HAP-1 (cell line): ENCODE measurements around the gene TYW1.
"Not testable (repeated sequence)": the region's sequence is repeated elsewhere in the genome, so short reads cannot be mapped to it uniquely, and the experiment has no call there.

Source experiments
- DNase-seq, 2 experiments: peaks; one replicate each; pipeline ENCODE4 v3.0.0-alpha.2; 2016 to 2020; ENCODE audit warnings: low spot score in 2 of 2
- H3K27me3 ChIP-seq: fragments of 250-450 bp; sonication (Bioruptor Pico); 2 replicates; pipeline ENCODE4 v1.5.1; 2020; ENCODE audit warnings: low read depth, mild to moderate bottlenecking, moderate library complexity
- H3K36me3 ChIP-seq: fragments of 250-450 bp; sonication (Bioruptor Pico); replicated peaks from 2 replicates; pipeline ENCODE4 v1.5.1; 2020; ENCODE audit warnings: mild to moderate bottlenecking
- H3K4me1 ChIP-seq: fragments of 250-450 bp; sonication (Bioruptor Pico); 2 replicates; pipeline ENCODE4 v1.5.1; 2020; ENCODE audit warnings: mild to moderate bottlenecking
- H3K4me3 ChIP-seq: fragments of 250-450 bp; sonication (Bioruptor Pico); 2 replicates; pipeline ENCODE4 v1.5.1; 2020; ENCODE audit warnings: mild to moderate bottlenecking, moderate library complexity
- H3K9me3 ChIP-seq: fragments of 250-450 bp; sonication (Bioruptor Pico); 2 replicates; pipeline ENCODE4 v1.5.1; 2020; ENCODE audit warnings: mild to moderate bottlenecking, moderate library complexity
- in situ Hi-C: fragments of 300-500 bp; cut with MboI; formaldehyde crosslinking; loops from 3 replicates; pipeline ENCODE4 v1.14.3; 2020; ENCODE audit warnings: low sequenced_read_pairs, inconsistent platforms, mixed read lengths

TYW1 gene

GRCh38 chr7:67014076-67014622 is 17.5 kb downstream of the TYW1 start:
- in situ Hi-C loops, H3K4me3 ChIP-seq, H3K27me3 ChIP-seq, H3K4me1 ChIP-seq, DNase-seq, H3K9me3 ChIP-seq: not testable (repeated sequence)
- H3K36me3 ChIP-seq = peaks cover 24% of the 10 kb centered on the region

- H3K9me3 ChIP-seq, in situ Hi-C loops, H3K4me1 ChIP-seq, DNase-seq, H3K27me3 ChIP-seq, H3K4me3 ChIP-seq: not testable (repeated sequence)
- peaks cover 39% of the 10 kb centered on the region for H3K36me3 ChIP-seq
Measured at GRCh38 chr7:67017971-67018370, 21.3 kb downstream of the TYW1 start.

GRCh38 chr7:67018940-67019339 is 22.3 kb downstream of the TYW1 start:
- Histone ChIP-seq H3K4me1 (no peaks in the 10 kb centered on the region), H3K9me3 (no peaks in the 10 kb centered on the region), H3K4me3 (no peak overlapping the region), H3K27me3 (no peaks in the 10 kb centered on the region), H3K36me3 (peaks cover 39% of the 10 kb centered on the region)
- no peak for DNase-seq
- in situ Hi-C loops = no loop called here

- no peaks in the 10 kb centered on the region for H3K27me3 ChIP-seq
- H3K9me3 ChIP-seq = no peaks in the 10 kb centered on the region
- peaks cover 33% of the 10 kb centered on the region for H3K36me3 ChIP-seq
- no peak for DNase-seq
- in situ Hi-C loops = no loop called here
- no peaks in the 10 kb centered on the region for H3K4me1 ChIP-seq
- H3K4me3 ChIP-seq = no peak overlapping the region
Measured at GRCh38 chr7:67019562-67020390, 23.1 kb downstream of the TYW1 start.

DNA sequence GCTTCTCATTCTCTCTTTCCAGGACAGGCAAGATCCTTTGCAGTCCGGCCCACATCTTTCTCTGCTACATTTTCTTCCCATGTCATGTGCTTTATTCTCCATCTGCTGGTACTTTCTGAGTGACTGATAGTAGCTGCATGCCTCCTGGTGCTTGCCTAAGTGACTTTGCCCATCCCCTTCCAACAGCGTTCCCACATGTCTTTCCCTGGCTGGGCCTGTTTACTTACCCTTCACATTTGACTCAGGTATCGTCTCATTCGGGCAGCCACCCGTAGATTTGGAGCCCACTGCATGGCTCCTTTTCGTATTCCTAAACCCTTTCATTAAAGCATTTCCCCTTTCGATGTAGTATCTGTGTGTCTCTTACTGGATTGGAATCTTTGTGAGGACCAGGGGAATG is 24.6 kb downstream of the TYW1 start:
- H3K4me3 ChIP-seq = no peak overlapping the region
- H3K36me3 ChIP-seq = peaks cover 33% of the 10 kb centered on the region
- H3K27me3 ChIP-seq = no peaks in the 10 kb centered on the region
- H3K9me3 ChIP-seq = no peaks in the 10 kb centered on the region
- no peak for DNase-seq
- in situ Hi-C loops = no loop called here
- no peaks in the 10 kb centered on the region for H3K4me1 ChIP-seq

GRCh38 chr7:67022511-67022910 is 25.9 kb downstream of the TYW1 start:
- Histone ChIP-seq H3K36me3 (peaks cover 30% of the 10 kb centered on the region), H3K4me1 (no peaks in the 10 kb centered on the region), H3K27me3 (no peaks in the 10 kb centered on the region), H3K4me3 (no peak overlapping the region), H3K9me3 (no peaks in the 10 kb centered on the region)
- in situ Hi-C loops = no loop called here
- DNase-seq = no peak

DNA sequence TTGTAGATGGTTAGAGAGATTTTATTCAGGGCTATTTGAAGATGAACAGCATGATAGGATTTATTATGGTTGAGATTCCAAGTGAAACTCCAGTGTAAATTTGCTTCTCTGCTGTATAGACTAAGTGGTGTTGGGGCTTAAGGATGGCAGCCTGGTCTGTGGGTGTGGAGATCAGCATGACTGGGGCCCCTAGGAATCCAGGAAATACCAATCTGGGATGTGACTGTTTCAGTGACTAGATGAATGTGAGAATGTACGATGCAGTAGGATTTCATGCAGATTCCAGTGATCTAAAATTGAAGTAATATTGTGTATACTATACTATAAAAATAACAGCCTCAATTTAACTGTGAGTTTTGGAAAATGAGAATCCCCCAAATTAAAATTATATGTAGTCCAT is 28.8 kb downstream of the TYW1 start:
- in situ Hi-C loops = loop anchor here (25.0 kb wide), 1 partner anchor 237 kb away; no protein-coding TSS in a partner anchor
- peaks cover 20% of the 10 kb centered on the region for H3K36me3 ChIP-seq
- H3K27me3 ChIP-seq, H3K9me3 ChIP-seq, DNase-seq, H3K4me3 ChIP-seq, H3K4me1 ChIP-seq: not testable (repeated sequence)

DNA sequence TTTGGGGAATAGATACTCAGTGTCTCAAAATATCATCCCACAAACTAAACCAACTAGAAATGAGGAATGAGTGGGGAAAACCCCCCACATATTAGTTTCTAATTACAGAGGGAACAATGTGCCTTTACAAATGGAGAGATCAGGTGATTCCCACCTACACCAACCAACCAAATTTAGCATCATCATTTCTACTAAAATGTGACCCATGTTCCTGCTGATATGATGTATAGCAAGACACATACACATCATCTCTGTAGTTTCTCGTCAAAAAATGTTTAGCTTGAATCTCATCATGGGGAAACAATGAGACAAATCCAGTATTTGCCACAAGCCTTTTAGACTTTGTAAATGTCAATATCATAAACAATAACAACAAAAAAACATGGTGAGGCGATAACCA is 35.1 kb downstream of the TYW1 start:
- H3K9me3 ChIP-seq, DNase-seq, H3K4me3 ChIP-seq, H3K27me3 ChIP-seq, H3K36me3 ChIP-seq, H3K4me1 ChIP-seq: not testable (repeated sequence)
- in situ Hi-C loops = loop anchor here (25.0 kb wide), 1 partner anchor 231 kb away; no protein-coding TSS in a partner anchor

DNA sequence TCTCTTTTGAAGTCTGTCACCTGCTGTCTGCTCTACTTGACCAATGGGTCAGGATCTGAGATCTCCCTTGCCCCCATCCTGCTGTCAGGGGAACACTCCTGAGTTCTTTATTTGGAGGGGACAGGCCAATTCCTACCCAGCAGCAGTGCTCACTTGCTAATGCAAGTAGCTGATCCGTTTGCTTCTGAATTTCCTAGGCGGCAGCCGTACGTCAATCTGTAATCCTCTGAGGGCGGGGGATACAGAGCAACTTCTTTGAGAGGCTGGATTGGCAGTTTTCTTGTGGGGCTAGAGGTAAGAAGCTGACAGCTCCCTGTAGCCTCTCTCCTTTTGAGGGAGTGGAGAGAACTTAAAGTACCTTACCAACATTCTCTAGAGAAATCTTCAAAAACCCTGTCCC is 36.6 kb downstream of the TYW1 start:
- peaks cover 9% of the 10 kb centered on the region for H3K36me3 ChIP-seq
- H3K4me3 ChIP-seq = no peak overlapping the region
- no peaks in the 10 kb centered on the region for H3K27me3 ChIP-seq
- H3K9me3 ChIP-seq = no peaks in the 10 kb centered on the region
- DNase-seq = no peak
- in situ Hi-C loops = loop anchor here (25.0 kb wide), 1 partner anchor 229 kb away; no protein-coding TSS in a partner anchor
- H3K4me1 ChIP-seq = no peaks in the 10 kb centered on the region

GRCh38 chr7:67036432-67037395 is 40.1 kb downstream of the TYW1 start:
- not testable (repeated sequence) for DNase-seq
- in situ Hi-C loops = loop anchor here (25.0 kb wide), 1 partner anchor 226 kb away; no protein-coding TSS in a partner anchor

DNA sequence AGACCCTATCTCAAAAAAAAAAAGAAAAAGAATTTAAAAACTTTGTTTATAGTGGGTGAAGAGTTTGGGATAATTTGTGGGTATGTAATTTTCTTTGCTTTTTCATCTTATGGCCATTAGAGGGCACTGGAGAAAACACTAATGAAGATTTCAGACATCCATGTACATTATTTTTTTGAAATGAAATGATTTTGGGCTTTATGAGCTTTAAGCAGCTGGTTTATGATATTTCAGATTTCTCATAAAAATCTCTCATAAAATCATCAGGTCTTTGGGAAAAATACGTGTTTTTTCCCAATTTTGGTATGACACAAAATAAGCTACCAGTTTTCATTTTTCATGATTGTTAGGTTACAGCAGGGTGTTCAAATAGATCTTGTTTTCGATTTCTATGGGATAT is 44.2 kb downstream of the TYW1 start:
- in situ Hi-C loops = loop anchor here (25.0 kb wide), 1 partner anchor 221 kb away; no protein-coding TSS in a partner anchor
- H3K36me3 ChIP-seq, H3K9me3 ChIP-seq, H3K27me3 ChIP-seq, H3K4me1 ChIP-seq, DNase-seq, H3K4me3 ChIP-seq: not testable (repeated sequence)

More at GRCh38 chr7:67036432-67037395, 40.1 kb downstream of the TYW1 start:
- H3K9me3 ChIP-seq, H3K4me1 ChIP-seq, H3K4me3 ChIP-seq, H3K27me3 ChIP-seq, H3K36me3 ChIP-seq: not testable (repeated sequence)

- not testable (repeated sequence) for H3K4me3 ChIP-seq, DNase-seq, H3K36me3 ChIP-seq, H3K27me3 ChIP-seq, H3K4me1 ChIP-seq, H3K9me3 ChIP-seq
- in situ Hi-C loops = loop anchor here (25.0 kb wide), 1 partner anchor 219 kb away; no protein-coding TSS in a partner anchor
Measured at GRCh38 chr7:67042781-67043558, 46.3 kb downstream of the TYW1 start.

DNA sequence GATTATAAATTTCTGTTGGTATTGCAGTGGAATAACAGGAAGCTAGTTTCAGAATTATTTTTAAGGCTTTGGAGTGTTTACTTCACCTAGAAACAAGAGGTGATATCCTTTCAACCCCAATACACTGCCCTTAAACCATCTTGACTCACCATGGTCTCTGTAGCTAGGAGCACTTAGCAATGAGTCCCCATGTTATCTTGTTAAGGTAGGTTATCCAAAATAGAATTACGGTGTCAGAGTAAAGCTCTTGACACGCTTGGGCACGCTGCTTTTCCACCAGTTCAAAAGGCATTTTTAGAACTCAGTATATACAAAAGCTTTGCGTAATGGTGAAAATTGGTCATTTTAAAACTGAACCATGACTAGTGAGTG is 46.9 kb downstream of the TYW1 start:
- not testable (repeated sequence) for H3K4me1 ChIP-seq, H3K36me3 ChIP-seq, H3K27me3 ChIP-seq, H3K4me3 ChIP-seq, DNase-seq, H3K9me3 ChIP-seq
- in situ Hi-C loops = loop anchor here (25.0 kb wide), 1 partner anchor 219 kb away; no protein-coding TSS in a partner anchor
